Prostate gland (tissue), 2 donors: Measurements from ENCODE around the gene LSAMP.

ENCODE experiments used
- POLR2A ChIP-seq: fragments of 450-650 bp; IDR thresholded peaks from one replicate; pipeline ENCODE4 v1.6.1; 2016; ENCODE audit warnings: antibody characterized with exemption, mild to moderate bottlenecking
- POLR2AphosphoS5 ChIP-seq: sonication (generic); formaldehyde crosslinking; IDR thresholded peaks from one replicate; pipeline ENCODE4 v1.6.1; 2017; ENCODE audit warnings: antibody characterized with exemption
- TF ChIP-seq, protein P1 (sequence below), 4 experiments: fragments of 200-600 bp in 2 of 4; fragments of 450-650 bp in 2 of 4; sonication (generic) in 2 of 4; IDR thresholded peaks; 1 replicate in 3 of 4; 2 replicates in 1 of 4; pipeline ENCODE4 v1.5.1; 2016 to 2019; ENCODE audit warnings: antibody characterized with exemption in 4 of 4, mild to moderate bottlenecking in 2 of 4, moderate library complexity in 2 of 4

- TF ChIP-seq POLR2A (no peak), POLR2AphosphoS5 (no peak)
- TF ChIP-seq, protein P1, sequence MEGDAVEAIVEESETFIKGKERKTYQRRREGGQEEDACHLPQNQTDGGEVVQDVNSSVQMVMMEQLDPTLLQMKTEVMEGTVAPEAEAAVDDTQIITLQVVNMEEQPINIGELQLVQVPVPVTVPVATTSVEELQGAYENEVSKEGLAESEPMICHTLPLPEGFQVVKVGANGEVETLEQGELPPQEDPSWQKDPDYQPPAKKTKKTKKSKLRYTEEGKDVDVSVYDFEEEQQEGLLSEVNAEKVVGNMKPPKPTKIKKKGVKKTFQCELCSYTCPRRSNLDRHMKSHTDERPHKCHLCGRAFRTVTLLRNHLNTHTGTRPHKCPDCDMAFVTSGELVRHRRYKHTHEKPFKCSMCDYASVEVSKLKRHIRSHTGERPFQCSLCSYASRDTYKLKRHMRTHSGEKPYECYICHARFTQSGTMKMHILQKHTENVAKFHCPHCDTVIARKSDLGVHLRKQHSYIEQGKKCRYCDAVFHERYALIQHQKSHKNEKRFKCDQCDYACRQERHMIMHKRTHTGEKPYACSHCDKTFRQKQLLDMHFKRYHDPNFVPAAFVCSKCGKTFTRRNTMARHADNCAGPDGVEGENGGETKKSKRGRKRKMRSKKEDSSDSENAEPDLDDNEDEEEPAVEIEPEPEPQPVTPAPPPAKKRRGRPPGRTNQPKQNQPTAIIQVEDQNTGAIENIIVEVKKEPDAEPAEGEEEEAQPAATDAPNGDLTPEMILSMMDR (IDR thresholded peaks at IDR 0.05), result no peak
Observed at GRCh38 chr3:116425126-116425525, 20.2 kb downstream of the LSAMP start.
